ENCODE measurements around the gene BTBD9. TPM values are rescaled to one million over a fixed set of nuclear protein-coding genes. Genes with fewer than 3 reads are reported as not detected.
A peak's percentile ranks its signal among the peaks of the same experiment; 100 is the strongest.

Gene BTBD9
- total RNA-seq, 1 donor: 25.3 TPM

- DNase-seq (ENCODE audit: insufficient read length, low spot score, missing footprints): peak; percentile 44
- H3K79me2 ChIP-seq (ENCODE audit: insufficient read depth, low read length): no peaks in the 10 kb centered on the region
- no peak for TF ChIP-seq CTCF (IDR thresholded peaks at IDR 0.05; ENCODE audit: extremely low read depth, low read depth, low read length)
These were observed 143.7 kb downstream of the BTBD9 start for GRCh38 chr6:38495922-38496635.

GRCh38 chr6:38495518-38495917, 144.2 kb downstream of the BTBD9 start:
- Histone ChIP-seq H3K27me3 (ENCODE audit: insufficient read depth, low read length) (no peaks in the 10 kb centered on the region), H2AFZ (ENCODE audit: low read length) (no peak overlapping the region), H3K4me1 (ENCODE audit: insufficient read depth, low read length) (no peaks in the 10 kb centered on the region), H3K27ac (ENCODE audit: low read depth, low read length) (no peak overlapping the region), H3K9me3 (ENCODE audit: low read depth, low read length) (no peaks in the 10 kb centered on the region), H3K4me2 (ENCODE audit: insufficient read depth, low read length) (no peak overlapping the region), H4K20me1 (ENCODE audit: insufficient read depth, low read length) (peaks cover 3% of the 10 kb centered on the region), H3K4me3 (ENCODE audit: insufficient read depth, low read length) (no peak overlapping the region), H3K79me2 (ENCODE audit: insufficient read depth, low read length) (no peaks in the 10 kb centered on the region), H3K36me3 (ENCODE audit: insufficient read depth, low read length) (no peaks in the 10 kb centered on the region)
- DNase-seq (ENCODE audit: insufficient read length, low spot score, missing footprints): no peak
- no peak for TF ChIP-seq CTCF (IDR thresholded peaks at IDR 0.05; ENCODE audit: extremely low read depth, low read depth, low read length)

More at GRCh38 chr6:38495922-38496635, 143.7 kb downstream of the BTBD9 start:
- H3K9me3 ChIP-seq (ENCODE audit: low read depth, low read length): no peaks in the 10 kb centered on the region
- H2AFZ ChIP-seq (ENCODE audit: low read length): no peak overlapping the region
- no peaks in the 10 kb centered on the region for H3K27me3 ChIP-seq (ENCODE audit: insufficient read depth, low read length)
- H4K20me1 ChIP-seq (ENCODE audit: insufficient read depth, low read length): peaks cover 6% of the 10 kb centered on the region
- no peak overlapping the region for H3K4me2 ChIP-seq (ENCODE audit: insufficient read depth, low read length)
- no peak overlapping the region for H3K4me3 ChIP-seq (ENCODE audit: insufficient read depth, low read length)
- H3K4me1 ChIP-seq (ENCODE audit: insufficient read depth, low read length): no peaks in the 10 kb centered on the region
- no peak overlapping the region for H3K27ac ChIP-seq (ENCODE audit: low read depth, low read length)
- H3K36me3 ChIP-seq (ENCODE audit: insufficient read depth, low read length): no peaks in the 10 kb centered on the region

- Histone ChIP-seq H3K4me1 (ENCODE audit: insufficient read depth, low read length) (no peaks in the 10 kb centered on the region), H4K20me1 (ENCODE audit: insufficient read depth, low read length) (peaks cover 3% of the 10 kb centered on the region), H2AFZ (ENCODE audit: low read length) (no peak overlapping the region), H3K27ac (ENCODE audit: low read depth, low read length) (no peak overlapping the region), H3K9me3 (ENCODE audit: low read depth, low read length) (no peaks in the 10 kb centered on the region), H3K36me3 (ENCODE audit: insufficient read depth, low read length) (no peaks in the 10 kb centered on the region), H3K4me2 (ENCODE audit: insufficient read depth, low read length) (no peak overlapping the region), H3K4me3 (ENCODE audit: insufficient read depth, low read length) (no peak overlapping the region), H3K27me3 (ENCODE audit: insufficient read depth, low read length) (no peaks in the 10 kb centered on the region), H3K79me2 (ENCODE audit: insufficient read depth, low read length) (no peaks in the 10 kb centered on the region)
- peak; percentile 82 for TF ChIP-seq CTCF (IDR thresholded peaks at IDR 0.05; ENCODE audit: extremely low read depth, low read depth, low read length)
- DNase-seq (ENCODE audit: insufficient read length, low spot score, missing footprints): peak; percentile 13
These were observed 145.7 kb downstream of the BTBD9 start for GRCh38 chr6:38493931-38494547.

GRCh38 chr6:38492031-38492430, 147.7 kb downstream of the BTBD9 start:
- Histone ChIP-seq H3K79me2 (ENCODE audit: insufficient read depth, low read length) (no peaks in the 10 kb centered on the region), H3K4me3 (ENCODE audit: insufficient read depth, low read length) (no peak overlapping the region), H2AFZ (ENCODE audit: low read length) (no peak overlapping the region), H3K4me2 (ENCODE audit: insufficient read depth, low read length) (no peak overlapping the region), H3K9me3 (ENCODE audit: low read depth, low read length) (no peaks in the 10 kb centered on the region), H4K20me1 (ENCODE audit: insufficient read depth, low read length) (peaks cover 3% of the 10 kb centered on the region), H3K27me3 (ENCODE audit: insufficient read depth, low read length) (no peaks in the 10 kb centered on the region), H3K36me3 (ENCODE audit: insufficient read depth, low read length) (no peaks in the 10 kb centered on the region), H3K4me1 (ENCODE audit: insufficient read depth, low read length) (no peaks in the 10 kb centered on the region), H3K27ac (ENCODE audit: low read depth, low read length) (no peak overlapping the region)
- no peak for TF ChIP-seq CTCF (IDR thresholded peaks at IDR 0.05; ENCODE audit: extremely low read depth, low read depth, low read length)
- DNase-seq (ENCODE audit: insufficient read length, low spot score, missing footprints): no peak

All from osteoblast (primary cell).